SK-N-SH treated with all-trans-retinoic acid at 6 μM for 48 hours (cell line): ENCODE measurements around the gene PIP5K1C.

Experiments
- ARNTL ChIP-seq: fragments of 450-650 bp; formaldehyde crosslinking; IDR thresholded peaks from 2 replicates; pipeline ENCODE4 v1.5.0; 2020; ENCODE audit warnings: low read depth, mild to moderate bottlenecking, moderate library complexity, borderline replicate concordance
- CSDC2 ChIP-seq: fragments of 250-450 bp; sonication (Bioruptor Pico); IDR thresholded peaks from 2 replicates; pipeline ENCODE4 v1.5.0; 2020; ENCODE audit warnings: mild to moderate bottlenecking, moderate library complexity
- GLIS3 ChIP-seq: fragments of 250-450 bp; sonication (Bioruptor Pico); IDR thresholded peaks from 2 replicates; pipeline ENCODE4 v1.5.0; 2020; ENCODE audit warnings: mild to moderate bottlenecking, moderate library complexity
- ISL1 ChIP-seq: fragments of 250-450 bp; sonication (Bioruptor Pico); IDR thresholded peaks from 2 replicates; pipeline ENCODE4 v2.1.2; 2022; ENCODE audit warnings: mild to moderate bottlenecking, moderate library complexity
- PPARA ChIP-seq: fragments of 250-450 bp; sonication (Bioruptor Pico); IDR thresholded peaks from 2 replicates; pipeline ENCODE4 v1.5.0; 2020; ENCODE audit warnings: mild to moderate bottlenecking, borderline replicate concordance
- TOX ChIP-seq: fragments of 250-450 bp; sonication (Bioruptor Pico); IDR thresholded peaks from 2 replicates; pipeline ENCODE4 v1.8.0; 2021; ENCODE audit warnings: mild to moderate bottlenecking, moderate library complexity, borderline replicate concordance
- ZC3H10 ChIP-seq: fragments of 250-450 bp; sonication (Bioruptor Pico); IDR thresholded peaks from 2 replicates; pipeline ENCODE4 v1.5.1; 2021; ENCODE audit warnings: mild to moderate bottlenecking, moderate library complexity
- ZFP3 ChIP-seq: fragments of 250-450 bp; sonication (Bioruptor Pico); IDR thresholded peaks from 2 replicates; pipeline ENCODE4 v1.5.0; 2020; ENCODE audit warnings: mild to moderate bottlenecking, moderate library complexity
- ZFP30 ChIP-seq: fragments of 450-650 bp; formaldehyde crosslinking; IDR thresholded peaks from 2 replicates; pipeline ENCODE4 v1.5.0; 2022; ENCODE audit warnings: mild to moderate bottlenecking, moderate library complexity
- ZNF565 ChIP-seq: fragments of 450-650 bp; formaldehyde crosslinking; conservative IDR thresholded peaks from 2 replicates; pipeline ENCODE4 v1.5.0; 2020; ENCODE audit warnings: low read depth, mild to moderate bottlenecking, moderate library complexity
- ZNF8 ChIP-seq: fragments of 450-650 bp; formaldehyde crosslinking; IDR thresholded peaks from 2 replicates; pipeline ENCODE4 v1.5.0; 2020; ENCODE audit warnings: mild to moderate bottlenecking, moderate library complexity

GRCh38 chr19:3672575-3672948, 27.7 kb downstream of the PIP5K1C start:
- TF ChIP-seq ARNTL (CRISPR knock-in tag) (no peak), CSDC2 (CRISPR knock-in tag) (no peak), GLIS3 (CRISPR knock-in tag) (no peak), ZFP3 (CRISPR knock-in tag) (no peak), PPARA (CRISPR knock-in tag) (no peak), ISL1 (CRISPR knock-in tag) (no peak), ZFP30 (no peak), ZNF565 (no peak), ZNF8 (no peak), TOX (CRISPR knock-in tag) (no peak), ZC3H10 (CRISPR knock-in tag) (no peak)
